GOT3 (cell line): Measurements from ENCODE around the gene NHSL2.

Experiments
- DNase-seq: peaks from one replicate; lab custom pipeline; 2025; ENCODE audit warnings: mixed read lengths; lab: John Stamatoyannopoulos, UW

The NHSL2 gene

GRCh38 chrX:72110876-72111708 is 200.4 kb downstream of the NHSL2 start:
- no peak for DNase-seq

- no peak for DNase-seq
These were observed 202.8 kb downstream of the NHSL2 start for GRCh38 chrX:72113461-72113860.

GRCh38 chrX:72114306-72114705 is 203.7 kb downstream of the NHSL2 start:
- no peak for DNase-seq

- DNase-seq = no peak
These were observed 204.2 kb downstream of the NHSL2 start for GRCh38 chrX:72114807-72115206.

- no peak for DNase-seq
These were observed 204.7 kb downstream of the NHSL2 start for GRCh38 chrX:72115380-72115779.

- DNase-seq = no peak
These were observed 207.1 kb downstream of the NHSL2 start for GRCh38 chrX:72117636-72118210.

GRCh38 chrX:72120837-72121236 is 210.2 kb downstream of the NHSL2 start:
- no peak for DNase-seq

- DNase-seq = no peak
These were observed 210.7 kb downstream of the NHSL2 start for GRCh38 chrX:72121383-72121782.

GRCh38 chrX:72122621-72123337 is 212.1 kb downstream of the NHSL2 start:
- DNase-seq = no peak

GRCh38 chrX:72123471-72124185 is 213.0 kb downstream of the NHSL2 start:
- no peak for DNase-seq

GRCh38 chrX:72124540-72125201 is 214.0 kb downstream of the NHSL2 start:
- DNase-seq = no peak

- DNase-seq = no peak
These were observed 214.8 kb downstream of the NHSL2 start for GRCh38 chrX:72125331-72126047.

- DNase-seq = no peak
These were observed 215.4 kb downstream of the NHSL2 start for GRCh38 chrX:72126048-72126415.

GRCh38 chrX:72126539-72127140 is 216.0 kb downstream of the NHSL2 start:
- DNase-seq = peak; percentile 5

- DNase-seq = no peak
These were observed 216.7 kb downstream of the NHSL2 start for GRCh38 chrX:72127332-72127731.

- DNase-seq = no peak
These were observed 217.7 kb downstream of the NHSL2 start for GRCh38 chrX:72128183-72128834.

- no peak for DNase-seq
These were observed 218.2 kb downstream of the NHSL2 start for GRCh38 chrX:72128881-72129280.

GRCh38 chrX:72129661-72130060 is 219.0 kb downstream of the NHSL2 start:
- DNase-seq = no peak

- DNase-seq = no peak
These were observed 219.6 kb downstream of the NHSL2 start for GRCh38 chrX:72130156-72130761.

- DNase-seq = no peak
These were observed 220.2 kb downstream of the NHSL2 start for GRCh38 chrX:72130762-72131250.
